ENCODE data around the gene GSTK1. TPM values are rescaled to one million over a fixed set of nuclear protein-coding genes. Genes with fewer than 3 reads are reported as not detected.

The GSTK1 gene
- total and polyA plus RNA-seq, 2 of the 8 experiments (the other 6 are each of a cell fraction or from before 2014, with no cell fraction given) = 25.5 to 32.5 TPM

DNA sequence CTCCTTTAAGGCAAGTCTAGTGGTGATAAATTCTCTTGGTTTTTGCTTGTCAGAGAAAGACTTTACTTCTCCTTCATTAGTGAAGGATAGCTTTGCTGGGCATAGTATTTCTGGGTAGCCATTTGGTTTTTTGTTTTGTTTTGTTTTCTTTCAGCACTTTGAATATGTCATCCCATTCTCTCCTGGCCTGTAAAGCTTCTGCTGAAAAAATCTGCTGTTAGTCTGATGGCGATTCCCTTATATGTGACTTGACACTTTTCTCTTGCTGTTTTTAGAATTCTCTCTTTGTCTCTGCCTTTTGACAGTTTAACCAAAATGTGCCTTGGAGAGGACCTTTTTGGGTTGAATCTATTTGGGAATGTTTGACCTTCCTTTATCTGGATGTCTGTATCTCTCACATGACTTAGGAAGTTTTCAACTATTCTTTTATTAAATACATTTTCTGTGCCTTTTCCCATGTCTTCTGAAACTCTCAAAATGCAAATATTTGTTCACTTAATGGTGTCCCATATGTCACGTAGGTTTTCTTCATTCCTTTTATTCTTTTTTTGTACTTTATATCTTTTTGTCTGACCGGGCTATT is 26.7 kb upstream of the GSTK1 start (continued):
- TF ChIP-seq POLR2AphosphoS5 (IDR thresholded peaks at IDR 0.05; ENCODE audit: low read depth, low read length) (no peak), CTBP2 (IDR thresholded peaks at IDR 0.05; ENCODE audit: borderline replicate concordance, insufficient read depth, insufficient read length, low read length) (no peak), POU5F1 (IDR thresholded peaks at IDR 0.05; ENCODE audit: low read depth, low read length) (no peak)
